Psoas muscle (tissue), 8 donors: Measurements from ENCODE around the gene NDUFA1. TPM values are rescaled to one million over a fixed set of nuclear protein-coding genes. Genes with fewer than 3 reads are reported as not detected.
"Not testable (repeated sequence)": the region's sequence is repeated elsewhere in the genome, so short reads cannot be mapped to it uniquely, and the experiment has no call there.

ENCODE experiments used
- ATAC-seq, 4 donors: fragments of 200-7000 bp; cut with Tn5 transposase; one replicate each; pipeline ENCODE4 v1.9.1; 2020; ENCODE audit warnings: moderate library complexity in 3 of 4, mild to moderate bottlenecking in 2 of 4
- DNase-seq, 2 donors: peaks; one replicate each; pipeline ENCODE4 v3.0.0-alpha.2; 2020
- H3K27ac ChIP-seq: fragments of 200-600 bp; one replicate; pipeline ENCODE4 v1.8.0; 2022
- H3K27me3 ChIP-seq, 3 donors: fragments of 200-600 bp in 1 of 3; one replicate each; pipeline versions ENCODE4 v1.6.1 to v1.8.0; 2013 to 2022; ENCODE audit warnings: low read length in 2 of 3, mild to moderate bottlenecking in 2 of 3, moderate library complexity in 1 of 3; ENCODE audit not compliant: insufficient read depth in 3 of 3
- H3K36me3 ChIP-seq, 2 donors: fragments of 200-600 bp in 1 of 2; one replicate each; pipeline versions ENCODE4 v1.6.1 to v1.8.0; 2013 to 2022; ENCODE audit warnings: low read depth in 1 of 2, mild to moderate bottlenecking in 1 of 2, moderate library complexity in 1 of 2; ENCODE audit not compliant: insufficient read depth in 1 of 2
- H3K4me1 ChIP-seq: fragments of 200-600 bp; one replicate; pipeline ENCODE4 v1.8.0; 2022
- H3K4me3 ChIP-seq: fragments of 200-600 bp; one replicate; pipeline ENCODE4 v1.8.0; 2022; ENCODE audit warnings: mild to moderate bottlenecking
- H3K9me3 ChIP-seq: fragments of 200-600 bp; one replicate; pipeline ENCODE4 v1.8.0; 2022
- WGBS, 3 donors: extraction: QIAGEN DNeasy Blood & Tissue Kit; methylation state at CpG; one replicate each; pipeline versions ENCODE4 v1.1.6 to v1.1.7; 2013; 5-methylcytosine and 5-hydroxymethylcytosine counted together
- intact Hi-C, 2 donors: fragments of 100-400 bp; cut with DNase I; formaldehyde crosslinking; loops; one replicate each; pipeline versions ENCODE4 v1.11.0 to v1.14.2; 2022
- long read RNA-seq, 2 donors: library from polyadenylated mRNA; unstranded; transcript quantifications; one replicate each; pipeline ENCODE4 v2.0.0, GENCODE V29; 2021
- polyA plus RNA-seq, 3 donors: library from polyadenylated mRNA; stranded (reverse); fragments of 200-250 nt; gene quantifications; one replicate each; pipeline ENCODE4 v1.2.3, GENCODE V29; 2013
- total RNA-seq, 4 donors: library from RNA; stranded (reverse); fragmentation: NEBNext Ultra II Directional in 2 of 4; extraction: Animal tissue kit (Norgen Biotek cat#: 25700) in 2 of 4; gene quantifications; one replicate each; pipeline versions ENCODE4 v1.2.1 to v1.2.4, GENCODE V29; 2021 to 2023
- TF ChIP-seq, protein P1 (sequence below): fragments of 200-600 bp; IDR thresholded peaks from one replicate; pipeline ENCODE4 v1.8.0; 2022; ENCODE audit warnings: antibody characterized with exemption
- donor health status: healthy with polysubstance abuse.
- donor health status: DM: no; HTN: no; CAD: no; lungs with moderate emphysema.
- donor health status: Bipolar disorder and iron deficiency.
- donor health status: healthy.
- donor health status: DM: yes; HTN: yes; CAD: no.
- donor health status: DM: no; HTN: no; CAD: no.
- donor health status: DM: no; HTN: no; CAD: no.
- donor health status: DM: yes; HTN: yes; CAD: no.

Gene NDUFA1
- total RNA-seq (100 to 1,000 TPM; 194 to 237 (median 217) TPM), polyA plus RNA-seq (100 to 1,000 TPM; 235 to 327 (median 282) TPM)
- long read RNA-seq, donor 1, transcript NDUFA1-201 (3 exons, 766 nt) = major isoform, 118 of 181 reads
- long read RNA-seq, donor 1, partial matches to known transcripts = 62 of 181 reads
- long read RNA-seq, donor 1, other reads (novel, unspliced or antisense) = 1 of 181 reads
- long read RNA-seq, donor 2, transcript NDUFA1-201 (3 exons, 766 nt) = major isoform, 165 of 231 reads
- long read RNA-seq, donor 2, partial matches to known transcripts = 66 of 231 reads
- long read RNA-seq, donor 2, other reads (novel, unspliced or antisense) = 0 of 231 reads

DNA sequence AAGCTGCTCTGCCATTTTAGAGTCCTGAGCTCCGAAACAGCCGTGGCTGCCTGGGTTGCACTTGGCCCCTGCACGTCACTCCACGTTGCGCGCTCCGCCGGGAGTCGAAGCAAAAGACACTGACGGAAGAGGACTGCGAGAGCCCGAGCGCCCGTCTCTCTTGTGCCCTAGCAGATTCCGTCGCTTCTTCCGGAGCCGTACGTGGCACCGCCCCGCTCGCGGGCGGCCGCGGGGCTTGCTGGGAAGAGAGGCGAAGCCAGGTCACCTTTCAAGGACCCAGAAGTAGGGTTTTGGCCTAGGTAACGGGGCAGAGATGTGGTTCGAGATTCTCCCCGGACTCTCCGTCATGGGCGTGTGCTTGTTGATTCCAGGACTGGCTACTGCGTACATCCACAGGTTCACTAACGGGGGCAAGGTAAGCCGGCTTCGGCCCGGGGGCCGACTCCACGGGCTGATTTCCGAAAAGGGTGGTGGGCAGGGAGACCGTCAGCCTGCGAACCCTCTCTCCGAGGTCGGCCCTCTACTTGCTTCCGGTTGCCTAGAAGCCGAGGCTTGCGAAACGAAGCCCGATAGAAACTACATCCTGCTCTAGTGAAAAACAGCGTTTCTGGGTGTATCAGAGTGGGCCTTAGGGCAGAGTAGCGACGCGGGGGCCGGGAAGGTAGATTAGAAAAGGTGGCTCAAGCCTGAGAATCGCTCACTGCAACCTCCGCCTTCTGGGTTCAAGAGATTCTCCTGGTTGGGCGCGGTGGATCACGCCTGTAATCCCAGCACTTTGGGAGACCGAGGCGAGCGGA is at the start of gene NDUFA1, which contains the start of gene RNF113A:
NDUFA1 (plus strand) TSS at position 234 of the 797 bp plus-strand sequence; CDS start at position 314, 80 bp downstream.
RNF113A (minus strand) TSS at position 135 of the 797 bp plus-strand sequence; CDS start at position 15, 120 bp downstream.
- H3K4me1 ChIP-seq = peaks cover 13% of the 10 kb centered on the region
- DNase-seq (peak; percentile 85 to 92), ATAC-seq (peak; percentile 97 to 98 (median 98))
- H3K4me3 ChIP-seq = peak within 1 kb of the TSS; percentile 61
- 0 to 35% (median 0%) methylated on average over 44 to 62 of the region's 62 CpGs for WGBS, 3 donors
- H3K36me3 ChIP-seq = peaks cover 0 to 16% of the 10 kb centered on the region in 2 donors
- no peaks in the 10 kb centered on the region for H3K9me3 ChIP-seq
- H3K27me3 ChIP-seq = no peaks in the 10 kb centered on the region
- TF ChIP-seq, protein P1, sequence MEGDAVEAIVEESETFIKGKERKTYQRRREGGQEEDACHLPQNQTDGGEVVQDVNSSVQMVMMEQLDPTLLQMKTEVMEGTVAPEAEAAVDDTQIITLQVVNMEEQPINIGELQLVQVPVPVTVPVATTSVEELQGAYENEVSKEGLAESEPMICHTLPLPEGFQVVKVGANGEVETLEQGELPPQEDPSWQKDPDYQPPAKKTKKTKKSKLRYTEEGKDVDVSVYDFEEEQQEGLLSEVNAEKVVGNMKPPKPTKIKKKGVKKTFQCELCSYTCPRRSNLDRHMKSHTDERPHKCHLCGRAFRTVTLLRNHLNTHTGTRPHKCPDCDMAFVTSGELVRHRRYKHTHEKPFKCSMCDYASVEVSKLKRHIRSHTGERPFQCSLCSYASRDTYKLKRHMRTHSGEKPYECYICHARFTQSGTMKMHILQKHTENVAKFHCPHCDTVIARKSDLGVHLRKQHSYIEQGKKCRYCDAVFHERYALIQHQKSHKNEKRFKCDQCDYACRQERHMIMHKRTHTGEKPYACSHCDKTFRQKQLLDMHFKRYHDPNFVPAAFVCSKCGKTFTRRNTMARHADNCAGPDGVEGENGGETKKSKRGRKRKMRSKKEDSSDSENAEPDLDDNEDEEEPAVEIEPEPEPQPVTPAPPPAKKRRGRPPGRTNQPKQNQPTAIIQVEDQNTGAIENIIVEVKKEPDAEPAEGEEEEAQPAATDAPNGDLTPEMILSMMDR = no peak
- intact Hi-C loops = loop anchor here in 1 of 2 donors (2.0 to 5.0 kb wide), 2 partner anchors 17 to 79 kb away; partner anchors contain the start of gene RPL39
- peak within 1 kb of the TSS; percentile 91 for H3K27ac ChIP-seq

DNA sequence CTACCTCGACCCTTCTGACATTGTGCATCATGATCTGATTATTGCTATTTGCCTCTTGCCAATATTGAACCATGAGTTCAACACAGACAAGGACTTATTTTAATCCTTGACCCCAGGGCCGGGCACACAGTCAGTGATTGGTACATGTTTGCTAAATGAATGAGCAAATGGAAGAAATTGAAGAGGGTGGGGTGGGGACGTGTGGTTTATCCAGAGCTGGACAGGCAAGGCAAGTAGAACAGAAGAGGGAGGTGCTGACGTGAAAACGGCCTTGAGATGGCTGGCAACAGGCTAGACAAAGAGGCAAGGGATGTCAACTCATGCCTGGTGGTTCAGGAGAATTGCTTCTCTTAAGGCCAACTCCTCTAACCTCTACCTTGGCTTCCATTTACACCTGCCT is 47.4 kb upstream of the NDUFA1 start:
- intact Hi-C loops = not testable (repeated sequence)
- 94% methylated on average over 2 of the region's 5 CpGs; no CpG with 5 or more reads in 2 of the 3 donors for WGBS, 3 donors

DNA sequence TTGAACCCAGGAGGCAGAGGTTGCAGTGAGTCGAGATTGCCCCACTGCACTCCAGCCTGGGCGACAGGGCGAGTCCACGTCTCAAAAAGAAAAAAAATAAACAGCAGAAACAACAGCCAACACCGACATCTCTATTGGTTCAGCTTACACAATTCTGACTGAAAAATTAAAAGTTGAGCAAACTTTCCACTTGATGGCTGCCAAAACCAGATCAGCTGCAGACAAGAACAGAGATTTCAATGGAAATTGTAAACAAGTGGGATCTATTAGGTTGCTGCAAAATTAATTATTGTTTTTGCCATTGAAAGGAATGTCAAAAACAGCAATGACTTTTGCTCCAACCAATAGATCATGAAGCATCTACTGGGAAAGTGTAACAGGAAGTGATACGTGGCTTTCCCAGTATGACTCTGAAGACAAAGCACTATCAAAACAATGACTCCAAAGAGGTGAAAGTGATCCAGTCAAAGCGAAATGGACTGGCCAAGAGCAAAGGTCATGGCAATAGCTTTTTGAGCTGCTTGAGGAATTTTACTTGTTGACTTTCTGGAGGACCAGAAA is 45.2 kb upstream of the NDUFA1 start:
- H3K4me1 ChIP-seq = no peaks in the 10 kb centered on the region
- no peak for DNase-seq
- H3K9me3 ChIP-seq = no peaks in the 10 kb centered on the region
- intact Hi-C loops = no loop called here
- peaks cover 0 to 17% of the 10 kb centered on the region in 2 donors for H3K36me3 ChIP-seq
- no peak overlapping the region for H3K4me3 ChIP-seq
- TF ChIP-seq, protein P1 = no peak
- no peak overlapping the region for H3K27ac ChIP-seq
- WGBS, 3 donors = 67% methylated on average over 7 of the region's 7 CpGs
- ATAC-seq = no peak
- no peaks in the 10 kb centered on the region for H3K27me3 ChIP-seq

More for the DNA sequence above, 47.4 kb upstream of the NDUFA1 start:
- not testable (repeated sequence) for DNase-seq, H3K4me1 ChIP-seq, H3K27ac ChIP-seq, ATAC-seq, H3K4me3 ChIP-seq, H3K27me3 ChIP-seq, H3K9me3 ChIP-seq, H3K36me3 ChIP-seq

DNA sequence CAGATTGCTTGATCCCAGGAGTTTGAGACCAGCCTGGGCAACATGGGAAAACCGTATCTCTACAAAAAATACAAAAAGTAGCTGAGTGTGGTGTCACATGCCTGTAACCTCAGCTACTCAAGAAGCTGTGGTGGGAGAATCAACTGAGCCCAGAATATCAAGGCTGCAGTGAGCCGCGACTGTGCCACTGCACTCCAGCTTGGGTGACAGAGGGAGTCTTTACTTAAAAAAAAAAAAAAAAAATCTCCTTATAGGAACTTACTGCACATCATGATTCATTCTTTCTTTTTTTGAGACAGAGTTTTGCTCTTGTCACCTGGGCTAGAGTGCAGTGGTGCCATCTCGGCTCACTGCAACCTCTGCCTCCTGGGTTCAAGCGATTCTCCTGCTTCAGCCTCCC is 43.2 kb upstream of the NDUFA1 start:
- Histone ChIP-seq H3K27me3 (no peaks in the 10 kb centered on the region), H3K27ac (no peak overlapping the region), H3K4me1 (no peaks in the 10 kb centered on the region), H3K36me3 (peaks cover 0 to 35% of the 10 kb centered on the region in 2 donors), H3K4me3 (no peak overlapping the region), H3K9me3 (no peaks in the 10 kb centered on the region)
- intact Hi-C loops = no loop called here
- DNase-seq = no peak
- ATAC-seq = no peak
- WGBS, 3 donors = 84 to 96% (median 93%) methylated on average over 4 to 5 of the region's 5 CpGs
- TF ChIP-seq, protein P1 = no peak

DNA sequence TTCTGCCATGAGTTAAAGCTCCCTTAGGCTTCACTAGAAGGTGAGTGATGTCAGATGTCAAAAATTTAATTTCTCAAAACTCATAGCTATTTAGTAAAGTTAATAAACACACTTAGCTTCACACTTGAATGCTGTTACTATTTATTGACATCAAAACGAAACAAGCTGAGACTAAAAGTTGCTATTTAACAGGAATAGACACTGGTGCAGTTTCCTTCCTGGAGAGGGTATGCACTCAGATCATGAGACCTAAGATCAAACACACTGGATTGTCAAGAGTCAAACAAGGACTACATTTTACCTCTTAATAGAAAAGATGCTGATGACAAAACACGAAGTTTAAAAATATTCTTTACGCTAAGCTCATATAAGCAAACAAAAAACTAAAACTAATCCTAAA is 37.7 kb upstream of the NDUFA1 start:
- no peaks in the 10 kb centered on the region for H3K4me1 ChIP-seq
- no peak overlapping the region for H3K27ac ChIP-seq
- intact Hi-C loops = no loop called here
- H3K4me3 ChIP-seq = no peak overlapping the region
- ATAC-seq (no peak), DNase-seq (no peak)
- WGBS, 3 donors = 85 to 94% (median 92%) methylated on average over 3 of the region's 3 CpGs
- TF ChIP-seq, protein P1 = no peak
- peaks cover 0 to 85% of the 10 kb centered on the region in 2 donors for H3K36me3 ChIP-seq
- H3K9me3 ChIP-seq = no peaks in the 10 kb centered on the region
- H3K27me3 ChIP-seq = no peaks in the 10 kb centered on the region
